ENCODE results near the gene LAMTOR2.
A peak's percentile ranks its signal among the peaks of the same experiment; 100 is the strongest.
"Not testable (repeated sequence)": the region's sequence is repeated elsewhere in the genome, so short reads cannot be mapped to it uniquely, and the experiment has no call there.

The LAMTOR2 gene

GRCh38 chr1:156052862-156053767 is 1.5 kb upstream of the LAMTOR2 start:
- peak; percentile 81 for DNase-seq

- peak; percentile 91 for DNase-seq
Observed at GRCh38 chr1:156053768-156054499, 648 bp upstream of the LAMTOR2 start, which contains the start of gene UBQLN4. Gene UBQLN4 (minus strand): TSS chr1:156053798. CDS start chr1:156053701, 97 bp downstream.

- no peak for DNase-seq
Observed at GRCh38 chr1:156055281-156056048, 883 bp downstream of the LAMTOR2 start.

GRCh38 chr1:156056326-156056849 is 1.8 kb downstream of the LAMTOR2 start:
- no peak for DNase-seq

GRCh38 chr1:156060937-156061636 is 6.5 kb downstream of the LAMTOR2 start, which contains the start of gene RAB25:
Gene RAB25 (plus strand): TSS chr1:156061160. CDS start chr1:156061401, 241 bp downstream.
- DNase-seq: no peak

GRCh38 chr1:156062189-156062588 is 7.6 kb downstream of the LAMTOR2 start:
- no peak for DNase-seq

GRCh38 chr1:156063997-156064285 is 9.4 kb downstream of the LAMTOR2 start:
- DNase-seq: no peak

GRCh38 chr1:156064615-156065014 is 10.0 kb downstream of the LAMTOR2 start:
- DNase-seq: no peak

- no peak for DNase-seq
Observed at GRCh38 chr1:156065212-156065611, 10.6 kb downstream of the LAMTOR2 start.

GRCh38 chr1:156065871-156066270 is 11.3 kb downstream of the LAMTOR2 start:
- DNase-seq: no peak

- DNase-seq: no peak
Observed at GRCh38 chr1:156067262-156067661, 12.7 kb downstream of the LAMTOR2 start.

GRCh38 chr1:156069490-156070455 is 15.2 kb downstream of the LAMTOR2 start:
- no peak for DNase-seq

- no peak for DNase-seq
Observed at GRCh38 chr1:156070548-156070947, 16.0 kb downstream of the LAMTOR2 start.

GRCh38 chr1:156071332-156071816 is 16.8 kb downstream of the LAMTOR2 start:
- not testable (repeated sequence) for DNase-seq

- no peak for DNase-seq
Observed at GRCh38 chr1:156072251-156072650, 17.7 kb downstream of the LAMTOR2 start.

GRCh38 chr1:156073110-156073687 is 18.6 kb downstream of the LAMTOR2 start:
- no peak for DNase-seq

GRCh38 chr1:156073740-156074139 is 19.2 kb downstream of the LAMTOR2 start:
- no peak for DNase-seq

GRCh38 chr1:156074661-156075060 is 20.1 kb downstream of the LAMTOR2 start:
- no peak for DNase-seq

- DNase-seq: no peak
Observed at GRCh38 chr1:156075162-156075561, 20.6 kb downstream of the LAMTOR2 start.

GRCh38 chr1:156075775-156076204 is 21.2 kb downstream of the LAMTOR2 start:
- DNase-seq: no peak

Data from 8988T (cell line).